ENCODE measurements around the gene ZWILCH.

ZWILCH gene

DNA sequence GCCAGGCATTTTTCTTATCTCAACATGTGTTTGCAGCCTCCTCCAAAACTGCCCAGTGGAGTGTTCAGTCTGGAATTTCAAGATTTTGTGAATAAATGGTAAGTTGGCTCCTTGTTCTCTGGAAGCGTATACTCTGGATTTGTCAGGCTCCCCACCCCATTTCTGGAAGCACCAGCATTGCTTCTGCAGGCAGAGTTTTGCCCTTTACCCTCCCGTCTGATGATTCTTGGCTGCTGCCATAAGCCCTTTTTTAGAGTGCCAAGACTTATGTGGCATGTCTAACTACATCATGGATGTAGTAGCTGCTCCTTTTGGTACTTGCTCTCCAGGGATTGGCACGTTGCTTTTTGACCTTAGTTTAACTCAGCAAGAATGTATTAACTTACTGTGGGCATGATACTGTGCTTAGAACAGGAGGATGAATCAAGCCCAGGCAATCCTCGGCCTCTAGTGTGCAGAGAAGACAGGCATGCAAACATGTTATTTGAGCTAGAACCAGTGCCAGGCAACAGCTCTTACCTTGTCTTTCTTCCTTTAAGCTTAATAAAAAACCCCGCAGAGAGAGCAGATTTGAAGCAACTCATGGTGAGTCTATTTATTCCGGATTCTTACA is 15.8 kb upstream of the ZWILCH start:
- Histone ChIP-seq H3K27me3 (ENCODE audit: low read depth, low read length) (no peaks in the 10 kb centered on the region), H3K9me3 (ENCODE audit: insufficient read depth, low read length) (no peaks in the 10 kb centered on the region), H3K9ac (ENCODE audit: low read length) (no peak overlapping the region), H2AFZ (ENCODE audit: low read depth, low read length) (no peak overlapping the region), H3K79me2 (ENCODE audit: low read length) (no peaks in the 10 kb centered on the region), H3K36me3 (replicated peaks; ENCODE audit: low read depth, low read length) (peaks cover 50% of the 10 kb centered on the region), H3K4me3 (ENCODE audit: low read length) (no peak overlapping the region), H4K20me1 (ENCODE audit: insufficient read depth, low read length) (no peaks in the 10 kb centered on the region), H3K4me1 (ENCODE audit: low read length) (no peaks in the 10 kb centered on the region), H3K4me2 (ENCODE audit: low read length) (no peak overlapping the region), H3K27ac (ENCODE audit: low read length) (no peak overlapping the region)
- no peak for TF ChIP-seq EZH2phosphoT487 (IDR thresholded peaks at IDR 0.05; ENCODE audit: low read depth)
- TF ChIP-seq, protein P1, sequence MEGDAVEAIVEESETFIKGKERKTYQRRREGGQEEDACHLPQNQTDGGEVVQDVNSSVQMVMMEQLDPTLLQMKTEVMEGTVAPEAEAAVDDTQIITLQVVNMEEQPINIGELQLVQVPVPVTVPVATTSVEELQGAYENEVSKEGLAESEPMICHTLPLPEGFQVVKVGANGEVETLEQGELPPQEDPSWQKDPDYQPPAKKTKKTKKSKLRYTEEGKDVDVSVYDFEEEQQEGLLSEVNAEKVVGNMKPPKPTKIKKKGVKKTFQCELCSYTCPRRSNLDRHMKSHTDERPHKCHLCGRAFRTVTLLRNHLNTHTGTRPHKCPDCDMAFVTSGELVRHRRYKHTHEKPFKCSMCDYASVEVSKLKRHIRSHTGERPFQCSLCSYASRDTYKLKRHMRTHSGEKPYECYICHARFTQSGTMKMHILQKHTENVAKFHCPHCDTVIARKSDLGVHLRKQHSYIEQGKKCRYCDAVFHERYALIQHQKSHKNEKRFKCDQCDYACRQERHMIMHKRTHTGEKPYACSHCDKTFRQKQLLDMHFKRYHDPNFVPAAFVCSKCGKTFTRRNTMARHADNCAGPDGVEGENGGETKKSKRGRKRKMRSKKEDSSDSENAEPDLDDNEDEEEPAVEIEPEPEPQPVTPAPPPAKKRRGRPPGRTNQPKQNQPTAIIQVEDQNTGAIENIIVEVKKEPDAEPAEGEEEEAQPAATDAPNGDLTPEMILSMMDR (IDR thresholded peaks at IDR 0.05; ENCODE audit: low read depth, low read length): no peak

GRCh38 chr15:66491846-66492245 is 13.3 kb upstream of the ZWILCH start:
- Histone ChIP-seq H3K4me3 (ENCODE audit: low read length) (no peak overlapping the region), H3K4me2 (ENCODE audit: low read length) (no peak overlapping the region), H4K20me1 (ENCODE audit: insufficient read depth, low read length) (no peaks in the 10 kb centered on the region), H3K27me3 (ENCODE audit: low read depth, low read length) (no peaks in the 10 kb centered on the region), H3K4me1 (ENCODE audit: low read length) (peaks cover under 1% of the 10 kb centered on the region), H3K9ac (ENCODE audit: low read length) (no peak overlapping the region), H3K36me3 (replicated peaks; ENCODE audit: low read depth, low read length) (peaks cover 52% of the 10 kb centered on the region), H3K79me2 (ENCODE audit: low read length) (peaks cover 13% of the 10 kb centered on the region), H2AFZ (ENCODE audit: low read depth, low read length) (no peak overlapping the region), H3K27ac (ENCODE audit: low read length) (no peak overlapping the region), H3K9me3 (ENCODE audit: insufficient read depth, low read length) (no peaks in the 10 kb centered on the region)
- no peak for TF ChIP-seq EZH2phosphoT487 (IDR thresholded peaks at IDR 0.05; ENCODE audit: low read depth)
- TF ChIP-seq, protein P1 (IDR thresholded peaks at IDR 0.05; ENCODE audit: low read depth, low read length): no peak

- TF ChIP-seq, protein P1 (IDR thresholded peaks at IDR 0.05; ENCODE audit: low read depth, low read length): no peak
- TF ChIP-seq EZH2phosphoT487 (IDR thresholded peaks at IDR 0.05; ENCODE audit: low read depth): no peak
- Histone ChIP-seq H4K20me1 (ENCODE audit: insufficient read depth, low read length) (peaks cover 13% of the 10 kb centered on the region), H3K4me2 (ENCODE audit: low read length) (no peak overlapping the region), H3K27ac (ENCODE audit: low read length) (no peak overlapping the region), H3K4me3 (ENCODE audit: low read length) (no peak overlapping the region), H3K36me3 (replicated peaks; ENCODE audit: low read depth, low read length) (peaks cover 57% of the 10 kb centered on the region), H2AFZ (ENCODE audit: low read depth, low read length) (no peak overlapping the region), H3K9me3 (ENCODE audit: insufficient read depth, low read length) (no peaks in the 10 kb centered on the region), H3K27me3 (ENCODE audit: low read depth, low read length) (no peaks in the 10 kb centered on the region), H3K9ac (ENCODE audit: low read length) (no peak overlapping the region), H3K79me2 (ENCODE audit: low read length) (peaks cover 20% of the 10 kb centered on the region), H3K4me1 (ENCODE audit: low read length) (peaks cover 8% of the 10 kb centered on the region)
Measured at GRCh38 chr15:66494262-66494661, 10.9 kb upstream of the ZWILCH start.

- TF ChIP-seq, protein P1 (IDR thresholded peaks at IDR 0.05; ENCODE audit: low read depth, low read length): no peak
- no peak for TF ChIP-seq EZH2phosphoT487 (IDR thresholded peaks at IDR 0.05; ENCODE audit: low read depth)
- Histone ChIP-seq H3K9me3 (ENCODE audit: insufficient read depth, low read length) (no peaks in the 10 kb centered on the region), H3K9ac (ENCODE audit: low read length) (peak overlapping the region; percentile 74), H3K4me3 (ENCODE audit: low read length) (peak overlapping the region; percentile 87), H3K36me3 (replicated peaks; ENCODE audit: low read depth, low read length) (peaks cover 76% of the 10 kb centered on the region), H2AFZ (ENCODE audit: low read depth, low read length) (0 out of 2 replicates have a peak overlapping the region, but pooled peaks have one; percentile 0), H3K27me3 (ENCODE audit: low read depth, low read length) (no peaks in the 10 kb centered on the region), H3K4me2 (ENCODE audit: low read length) (peak overlapping the region; percentile 88), H3K79me2 (ENCODE audit: low read length) (peaks cover 33% of the 10 kb centered on the region), H3K4me1 (ENCODE audit: low read length) (peaks cover 13% of the 10 kb centered on the region), H4K20me1 (ENCODE audit: insufficient read depth, low read length) (peaks cover 17% of the 10 kb centered on the region), H3K27ac (ENCODE audit: low read length) (peak overlapping the region; percentile 44)
Measured at GRCh38 chr15:66496951-66497501, 8.1 kb upstream of the ZWILCH start.
